Common myeloid progenitor, CD34-positive (primary cell): ENCODE results near the gene KRTAP16-1. TPM values are rescaled to one million over a fixed set of nuclear protein-coding genes. Genes with fewer than 3 reads are reported as not detected.
"Not testable (repeated sequence)": the region's sequence is repeated elsewhere in the genome, so short reads cannot be mapped to it uniquely, and the experiment has no call there.

Source experiments
- CTCF ChIA-PET: fragments of 350-600 bp; sonication (Branson Sonifier 250); formaldehyde crosslinking; loops from one replicate; lab custom pipeline; 2021; ENCODE audit warnings: antibody characterized with exemption; lab: Charles Lee
- POLR2A ChIA-PET: fragments of 350-600 bp; sonication (Branson Sonifier 250); formaldehyde crosslinking; loops from one replicate; lab custom pipeline; 2021; ENCODE audit warnings: antibody characterized with exemption; lab: Charles Lee
- DNase-seq, 3 donors: peaks; one replicate each; pipeline versions ENCODE4 v3.0.0 to v3.0.0-alpha.2; 2013
- H3K27ac ChIP-seq, 2 experiments: 1 replicate in 1 of 2; 2 replicates in 1 of 2; pipeline ENCODE4 v1.7.0; 2013; ENCODE audit warnings: inconsistent platforms in 2 of 2, low read length in 2 of 2, mild to moderate bottlenecking in 2 of 2, low read depth in 1 of 2, moderate library complexity in 1 of 2; ENCODE audit not compliant: severe bottlenecking in 2 of 2, insufficient read depth in 1 of 2, poor library complexity in 1 of 2
- H3K27me3 ChIP-seq, 5 experiments: replicated peaks in 2 of 5; 1 replicate in 3 of 5; 2 replicates in 2 of 5; pipeline versions ENCODE4 v1.6.1 to v1.7.0; 2013; ENCODE audit warnings: low read length in 4 of 5, mild to moderate bottlenecking in 2 of 5, moderate library complexity in 2 of 5, inconsistent platforms in 1 of 5; ENCODE audit not compliant: insufficient read depth in 5 of 5, control insufficient read depth in 4 of 5
- H3K36me3 ChIP-seq, 4 experiments: 1 replicate in 2 of 4; 2 replicates in 2 of 4; pipeline versions ENCODE4 v1.6.1 to v1.7.0; 2013; ENCODE audit warnings: low read length in 3 of 4, control low read depth in 1 of 4, mild to moderate bottlenecking in 1 of 4; ENCODE audit not compliant: control insufficient read depth in 4 of 4, insufficient read depth in 4 of 4
- H3K4me1 ChIP-seq, 4 experiments: 1 replicate in 3 of 4; 2 replicates in 1 of 4; pipeline versions ENCODE4 v1.6.1 to v1.7.1; 2013; ENCODE audit warnings: low read length in 3 of 4, mild to moderate bottlenecking in 3 of 4, control low read depth in 1 of 4, inconsistent platforms in 1 of 4, moderate library complexity in 1 of 4; ENCODE audit not compliant: control insufficient read depth in 4 of 4, insufficient read depth in 4 of 4; ENCODE audit errors: control extremely low read depth in 1 of 4
- H3K4me3 ChIP-seq, 7 experiments: 1 replicate in 4 of 7; 2 replicates in 3 of 7; pipeline versions ENCODE4 v1.5.1 to v1.7.0; 2013; ENCODE audit warnings: mild to moderate bottlenecking in 7 of 7, low read length in 6 of 7, moderate library complexity in 6 of 7, inconsistent platforms in 2 of 7, low read depth in 2 of 7, control low read depth in 1 of 7; ENCODE audit not compliant: insufficient read depth in 4 of 7, control insufficient read depth in 1 of 7; ENCODE audit errors: extremely low read depth in 1 of 7
- H3K9me3 ChIP-seq, 5 experiments: 1 replicate in 4 of 5; 2 replicates in 1 of 5; pipeline versions ENCODE4 v1.6.1 to v1.7.1; 2013; ENCODE audit warnings: low read length in 4 of 5, mild to moderate bottlenecking in 2 of 5, inconsistent platforms in 1 of 5, low read depth in 1 of 5, moderate library complexity in 1 of 5; ENCODE audit not compliant: control insufficient read depth in 4 of 5, insufficient read depth in 2 of 5; ENCODE audit errors: control extremely low read depth in 1 of 5
- WGBS: methylation state at CpG from one replicate; pipeline ENCODE4 v1.1.5; 2013; ENCODE audit not compliant: insufficient coverage; 5-methylcytosine and 5-hydroxymethylcytosine counted together
- polyA plus RNA-seq: library from polyadenylated mRNA; unstranded; fragments of 120-200 nt; gene quantifications from one replicate; pipeline ENCODE4 v1.2.1, GENCODE V29; 2013

The KRTAP16-1 gene, protein sequence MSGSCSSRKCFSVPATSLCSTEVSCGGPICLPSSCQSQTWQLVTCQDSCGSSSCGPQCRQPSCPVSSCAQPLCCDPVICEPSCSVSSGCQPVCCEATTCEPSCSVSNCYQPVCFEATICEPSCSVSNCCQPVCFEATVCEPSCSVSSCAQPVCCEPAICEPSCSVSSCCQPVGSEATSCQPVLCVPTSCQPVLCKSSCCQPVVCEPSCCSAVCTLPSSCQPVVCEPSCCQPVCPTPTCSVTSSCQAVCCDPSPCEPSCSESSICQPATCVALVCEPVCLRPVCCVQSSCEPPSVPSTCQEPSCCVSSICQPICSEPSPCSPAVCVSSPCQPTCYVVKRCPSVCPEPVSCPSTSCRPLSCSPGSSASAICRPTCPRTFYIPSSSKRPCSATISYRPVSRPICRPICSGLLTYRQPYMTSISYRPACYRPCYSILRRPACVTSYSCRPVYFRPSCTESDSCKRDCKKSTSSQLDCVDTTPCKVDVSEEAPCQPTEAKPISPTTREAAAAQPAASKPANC
- not detected for polyA plus RNA-seq

DNA sequence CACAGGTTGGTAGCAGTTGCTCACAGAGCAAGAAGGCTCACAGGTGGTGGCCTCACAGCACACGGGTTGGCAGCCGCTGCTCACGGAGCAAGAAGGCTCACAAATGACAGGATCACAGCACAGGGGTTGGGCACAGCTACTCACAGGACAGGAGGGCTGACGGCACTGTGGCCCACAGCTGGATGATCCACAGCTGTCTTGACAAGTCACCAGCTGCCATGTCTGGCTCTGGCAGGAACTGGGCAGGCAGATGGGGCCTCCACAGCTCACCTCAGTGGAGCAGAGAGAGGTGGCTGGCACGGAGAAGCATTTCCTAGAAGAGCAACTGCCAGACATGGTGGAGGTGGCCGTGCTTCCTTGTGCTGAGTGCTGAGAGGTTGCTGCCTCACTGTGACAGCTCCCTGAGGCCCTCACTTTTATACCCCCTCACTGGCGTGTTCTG is at the start of gene KRTAP16-1:
Gene KRTAP16-1, minus strand, starts transcription at position 392 of the 442 bp plus-strand sequence. Its CDS starts 56 bp downstream, at position 336.
- WGBS, result 0% methylated on average over 6 of the region's 7 CpGs
- POLR2A ChIA-PET, result no interaction called here
- CTCF ChIA-PET, result interaction anchor here (1.1 to 1.7 kb wide), 4 partner anchors 13 to 401 kb away, joined by 3 to 14 read pairs (median 4); no protein-coding TSS in a partner anchor
- H3K27me3 ChIP-seq, result no peaks in the 10 kb centered on the region
- H3K27ac ChIP-seq, result peak within 1 kb of the TSS; percentile 33 to 74
- H3K36me3 ChIP-seq, result no peaks in the 10 kb centered on the region
- peak within 1 kb of the TSS in 3 of 7 experiments; percentile 19 to 56 (median 40) for H3K4me3 ChIP-seq
- no peaks in the 10 kb centered on the region for H3K9me3 ChIP-seq
- DNase-seq, result peak in 2 of 3 donors; percentile 95 to 98
- peaks cover 9 to 32% (median 23%) of the 10 kb centered on the region in 4 experiments for H3K4me1 ChIP-seq

DNA sequence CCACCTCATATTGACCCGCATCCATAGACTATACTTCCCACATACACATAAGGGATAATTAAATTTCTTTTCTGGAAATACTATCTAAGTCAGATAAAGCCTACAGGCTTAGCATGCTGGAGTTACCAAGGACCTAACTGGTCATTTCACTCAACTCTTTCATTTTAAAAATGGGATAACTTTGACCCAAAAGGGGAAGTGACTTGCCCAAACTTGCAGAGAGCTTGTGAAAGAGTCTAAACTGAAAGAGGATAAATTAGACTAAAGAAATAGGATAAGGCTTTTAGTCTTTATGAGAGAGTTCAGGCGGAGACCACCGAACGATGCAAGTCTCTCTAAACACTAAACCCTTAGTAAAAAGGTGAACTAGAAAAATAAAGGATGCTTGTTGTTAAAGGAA is 45.4 kb upstream of the KRTAP16-1 start:
- 75% methylated on average over 1 of the region's 4 CpGs for WGBS
- Histone ChIP-seq H3K27ac (no peak overlapping the region), H3K4me1 (no peaks in the 10 kb centered on the region), H3K4me3 (no peak overlapping the region), H3K9me3 (peaks cover 0 to 2% (median 1%) of the 10 kb centered on the region in 5 experiments), H3K27me3 (peaks cover 0 to 6% (median 2%) of the 10 kb centered on the region in 5 experiments), H3K36me3 (no peaks in the 10 kb centered on the region)
- peak in 2 of 3 donors; percentile 12 to 17 for DNase-seq
- ChIA-PET POLR2A (no interaction called here), CTCF (no interaction called here)

DNA sequence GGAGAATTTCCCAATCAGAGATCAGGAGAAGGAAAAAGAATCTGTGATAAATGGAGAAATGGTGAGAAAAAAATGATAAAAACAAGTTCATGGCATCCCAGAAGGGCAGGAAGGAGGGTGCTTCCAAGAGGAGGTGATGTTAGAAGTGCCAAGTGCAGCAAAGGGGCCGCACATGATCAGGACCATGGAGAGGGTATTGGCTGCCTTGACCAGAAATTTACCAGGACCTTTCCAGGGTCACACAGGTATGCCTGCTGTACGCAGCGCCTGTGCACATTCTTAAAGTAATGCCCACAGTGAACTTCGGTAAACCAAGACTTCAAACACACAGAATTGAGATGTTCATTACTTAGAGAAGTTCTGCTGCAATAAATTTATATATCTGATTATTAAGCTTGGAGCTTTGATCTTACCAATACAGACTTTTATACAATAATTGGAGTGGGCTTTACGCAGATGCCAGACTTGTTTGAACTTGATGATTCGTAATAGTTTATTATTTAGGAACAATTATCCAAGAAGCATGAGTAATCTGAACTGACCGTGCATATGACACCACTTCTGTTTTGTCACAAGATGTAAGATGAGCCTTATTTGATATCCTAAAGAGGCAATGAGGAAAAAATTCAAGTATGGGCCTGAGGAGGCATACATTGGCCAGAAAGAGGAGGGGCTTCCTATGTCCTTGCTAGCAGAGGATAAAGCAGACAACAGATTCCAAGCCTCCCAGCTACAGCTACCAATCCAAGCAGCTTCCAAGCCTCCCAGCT is 43.7 kb upstream of the KRTAP16-1 start:
- H3K4me1 ChIP-seq, result no peaks in the 10 kb centered on the region
- H3K27me3 ChIP-seq, result peaks cover 0 to 6% (median 3%) of the 10 kb centered on the region in 5 experiments
- H3K4me3 ChIP-seq, result no peak overlapping the region
- H3K27ac ChIP-seq, result no peak overlapping the region
- no peak for DNase-seq
- H3K9me3 ChIP-seq, result peaks cover 0 to 2% (median 0%) of the 10 kb centered on the region in 5 experiments
- 83% methylated on average over 1 of the region's 7 CpGs for WGBS
- no peaks in the 10 kb centered on the region for H3K36me3 ChIP-seq
- ChIA-PET POLR2A (no interaction called here), CTCF (no interaction called here)

DNA sequence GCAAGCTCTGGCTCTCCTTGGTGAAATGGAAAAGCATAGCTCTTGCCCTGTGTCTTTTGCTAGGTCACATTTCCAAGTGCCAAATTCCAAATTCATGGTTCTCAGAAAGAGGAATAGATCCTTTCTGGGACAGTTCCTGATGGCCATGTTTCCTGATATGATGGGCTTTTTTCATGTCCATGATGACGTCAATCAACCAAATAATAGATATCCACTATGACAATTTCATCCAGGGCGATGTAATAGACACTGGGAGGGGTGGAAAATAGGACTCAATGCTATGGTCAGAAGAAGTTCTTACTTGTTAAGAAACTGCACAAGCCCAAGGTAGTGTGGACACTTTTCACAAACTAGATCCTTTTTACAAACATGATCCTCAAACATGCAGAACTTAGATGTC is 42.1 kb upstream of the KRTAP16-1 start:
- Histone ChIP-seq H3K4me3 (no peak overlapping the region), H3K27me3 (peaks cover 0 to 3% (median 2%) of the 10 kb centered on the region in 5 experiments), H3K4me1 (no peaks in the 10 kb centered on the region), H3K36me3 (no peaks in the 10 kb centered on the region), H3K27ac (no peak overlapping the region), H3K9me3 (peaks cover 0 to 2% (median 0%) of the 10 kb centered on the region in 5 experiments)
- CTCF ChIA-PET, result no interaction called here
- WGBS, result no CpG with 5 or more reads among the region's 2 CpGs
- no peak for DNase-seq
- POLR2A ChIA-PET, result no interaction called here

DNA sequence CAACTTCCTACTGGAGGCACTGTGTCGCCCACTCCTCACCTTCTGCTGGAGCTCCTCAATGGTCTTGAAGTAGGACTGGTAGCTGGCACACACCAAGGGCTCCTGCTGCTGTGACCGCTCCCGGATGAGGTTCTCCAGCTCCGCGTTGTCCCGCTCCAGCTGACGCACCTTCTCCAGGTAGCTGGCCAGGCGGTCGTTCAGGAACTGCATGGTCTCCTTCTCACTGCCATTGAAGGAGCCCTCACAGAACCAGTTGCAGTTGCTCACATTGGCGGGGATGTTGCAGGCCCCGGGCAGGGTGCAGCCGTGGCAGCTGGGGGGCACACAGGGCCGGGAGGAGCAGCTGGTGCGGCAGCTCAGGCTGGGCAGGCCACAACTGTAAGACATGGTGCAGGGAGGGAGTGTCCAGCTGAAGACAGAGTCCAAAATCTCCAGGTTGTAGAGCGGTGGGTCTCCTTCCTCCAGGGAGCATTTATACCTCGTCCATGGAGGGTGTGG is 41.3 kb upstream of the KRTAP16-1 start, which contains the start of gene KRT33A:
Gene KRT33A, minus strand, starts transcription at position 448 of the 498 bp plus-strand sequence. Its CDS starts 61 bp downstream, at position 387.
- H3K27me3 ChIP-seq, H3K9me3 ChIP-seq, POLR2A ChIA-PET, H3K27ac ChIP-seq, H3K36me3 ChIP-seq, H3K4me3 ChIP-seq, H3K4me1 ChIP-seq, DNase-seq: not testable (repeated sequence)
- CTCF ChIA-PET, result interaction anchor here (0.6 to 1.2 kb wide), 2 partner anchors 21 to 25 kb away, joined by 3 read pairs; no protein-coding TSS in a partner anchor
- 98% methylated on average over 6 of the region's 16 CpGs for WGBS

DNA sequence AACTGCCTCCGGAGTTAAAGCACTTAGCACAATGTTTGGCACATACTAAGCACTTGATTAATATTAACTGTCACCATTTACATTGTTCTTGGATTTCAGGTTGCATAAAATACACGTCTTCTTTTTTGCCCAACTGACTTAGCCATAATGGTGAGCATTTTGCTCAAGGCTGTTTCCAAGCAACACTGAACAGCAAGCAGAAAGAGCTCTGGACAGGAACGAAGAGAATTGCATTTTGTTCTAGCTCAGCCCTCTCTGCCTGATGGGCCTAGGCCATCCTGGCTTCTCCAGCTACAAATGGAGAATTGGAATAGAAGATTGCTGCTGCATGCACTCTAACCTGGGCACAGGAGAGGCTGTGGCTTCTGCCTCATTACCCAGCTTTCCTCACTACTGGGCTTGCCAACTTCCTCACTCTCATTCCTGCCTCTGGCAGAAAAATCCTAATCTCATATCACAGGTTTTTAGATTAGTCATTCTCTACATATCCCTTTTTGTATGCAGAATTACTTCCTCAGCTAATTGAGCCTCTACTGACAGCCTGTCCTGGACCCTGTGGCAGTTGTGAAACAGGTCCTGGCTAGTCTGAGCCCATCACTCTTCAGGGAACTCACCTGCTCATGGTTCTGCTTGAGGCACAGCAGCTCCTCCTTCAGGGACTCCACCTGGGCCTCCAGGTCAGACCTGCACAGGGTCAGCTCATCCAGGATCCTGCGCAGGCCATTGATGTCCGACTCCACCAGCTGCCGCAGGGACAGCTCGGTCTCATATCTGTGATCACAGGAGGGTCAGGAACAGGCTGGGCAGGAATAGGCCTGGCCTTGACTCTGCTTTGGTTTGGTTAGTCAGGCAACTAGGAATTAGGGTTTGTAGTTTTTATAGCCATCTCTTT is 39.0 kb upstream of the KRTAP16-1 start:
- H3K9me3 ChIP-seq, result peaks cover 0 to 4% (median 0%) of the 10 kb centered on the region in 5 experiments
- CTCF ChIA-PET, result interaction anchor here (0.5 kb wide), 1 partner anchor 431 kb away, joined by 3 read pairs; no protein-coding TSS in a partner anchor
- 97% methylated on average over 7 of the region's 7 CpGs for WGBS
- no peak overlapping the region for H3K4me3 ChIP-seq
- peak in 1 of 3 donors; percentile 4 for DNase-seq
- peaks cover 0 to 3% (median 0%) of the 10 kb centered on the region in 5 experiments for H3K27me3 ChIP-seq
- H3K4me1 ChIP-seq, result no peaks in the 10 kb centered on the region
- H3K36me3 ChIP-seq, result no peaks in the 10 kb centered on the region
- no peak overlapping the region for H3K27ac ChIP-seq
- POLR2A ChIA-PET, result interaction anchor here (0.5 kb wide), 1 partner anchor 131 kb away, joined by 3 read pairs; no protein-coding TSS in a partner anchor
